ENCODE data around the gene BARHL1.

The BARHL1 gene

GRCh38 chr9:132626285-132626684, 43.9 kb downstream of the BARHL1 start:
- no peak for DNase-seq

GRCh38 chr9:132627106-132627505, 44.7 kb downstream of the BARHL1 start:
- no peak for DNase-seq

- DNase-seq = no peak
These were observed 45.2 kb downstream of the BARHL1 start for GRCh38 chr9:132627594-132627993.

GRCh38 chr9:132628746-132629145, 46.3 kb downstream of the BARHL1 start:
- DNase-seq = no peak

GRCh38 chr9:132630116-132630515, 47.7 kb downstream of the BARHL1 start:
- no peak for DNase-seq

- DNase-seq = no peak
These were observed 48.4 kb downstream of the BARHL1 start for GRCh38 chr9:132630811-132631210.

- no peak for DNase-seq
These were observed 48.9 kb downstream of the BARHL1 start for GRCh38 chr9:132631280-132631679.

GRCh38 chr9:132631685-132632084, 49.3 kb downstream of the BARHL1 start:
- no peak for DNase-seq

GRCh38 chr9:132632413-132633129, 50.2 kb downstream of the BARHL1 start:
- DNase-seq = no peak

GRCh38 chr9:132634327-132634726, 51.9 kb downstream of the BARHL1 start:
- DNase-seq = no peak

- DNase-seq = no peak
These were observed 54.9 kb downstream of the BARHL1 start for GRCh38 chr9:132637351-132637750.

- no peak for DNase-seq
These were observed 55.4 kb downstream of the BARHL1 start for GRCh38 chr9:132637801-132638200.

GRCh38 chr9:132638240-132638639, 55.8 kb downstream of the BARHL1 start:
- DNase-seq = no peak

- no peak for DNase-seq
These were observed 56.9 kb downstream of the BARHL1 start for GRCh38 chr9:132639322-132639721.

Measured in activated CD4-positive, CD25-positive, alpha-beta regulatory T cell treated with anti-CD3 and anti-CD28 coated beads, Interleukin-2, amount 50 U/mL, for 72 hours (primary cell).